Measurements from ENCODE around the gene AADACL4. TPM values are rescaled to one million over a fixed set of nuclear protein-coding genes. Genes with fewer than 3 reads are reported as not detected.

Gene AADACL4
- total and polyA plus RNA-seq, 10 of the 15 experiments (the other 5 are each of a cell fraction or from before 2014, with no cell fraction given), result not detected

DNA sequence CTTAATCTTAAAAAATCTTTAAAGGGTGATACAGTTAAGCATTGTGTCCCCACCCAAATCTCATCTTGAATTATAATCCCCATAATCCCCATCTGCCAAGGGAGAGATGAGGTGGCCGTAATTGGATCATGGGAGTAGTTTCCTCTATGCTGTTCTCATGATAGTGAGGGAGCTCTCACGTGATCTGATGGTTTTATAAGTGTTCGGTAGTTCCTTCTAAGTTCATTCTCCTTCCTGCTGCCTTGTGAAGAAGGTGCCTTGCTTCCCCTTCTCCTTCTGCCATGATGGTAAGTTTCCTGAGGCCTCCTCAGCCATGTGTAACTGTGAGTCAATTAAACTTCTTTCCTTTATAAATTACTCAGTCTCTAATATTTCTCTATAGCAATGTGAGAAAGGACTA, 36.6 kb upstream of the AADACL4 start:
- intact Hi-C loops (cut with micrococcal nuclease; ENCODE audit: unreplicated experiment), result no loop called here
- no peak for DNase-seq (ENCODE audit: low read depth, low spot score)
- WGBS (ENCODE audit: insufficient coverage, insufficient replicate concordance, low lambda C conversion rate, missing lambda C conversion rate), result 39% methylated on average over 3 of the region's 3 CpGs
- no TSS peak for BruUV-seq (replicated peaks)
- no peak for ATAC-seq
- Histone ChIP-seq H3K79me2 (ENCODE audit: control insufficient read depth, insufficient read depth, low read length) (no peaks in the 10 kb centered on the region), H3K4me3 (no peak overlapping the region), H3K27ac (ENCODE audit: control insufficient read depth, insufficient read depth) (no peak overlapping the region), H3K4me2 (ENCODE audit: control insufficient read depth, insufficient read depth) (no peak overlapping the region), H4K20me1 (ENCODE audit: control insufficient read depth, insufficient read depth) (no peaks in the 10 kb centered on the region), H2AFZ (ENCODE audit: control insufficient read depth, low read depth, low read length) (no peak overlapping the region), H3K27me3 (replicated peaks in 1 of 2; ENCODE audit: control insufficient read depth in 2 of 2, insufficient read depth in 2 of 2, low read length in 1 of 2) (no peaks in the 10 kb centered on the region; a peak in 1 of 4 replicates), H3K4me1 (ENCODE audit: control insufficient read depth, insufficient read depth, low read length) (no peaks in the 10 kb centered on the region), H3K9me3 (replicated peaks; ENCODE audit: control insufficient read depth, insufficient read depth, low read length) (peaks cover 1% of the 10 kb centered on the region; the same call in 2 of the 3 replicates), H3K9ac (ENCODE audit: control insufficient read depth, insufficient read depth, low read length) (no peak overlapping the region), H3K36me3 (ENCODE audit: control insufficient read depth in 2 of 2, insufficient read depth in 2 of 2, low read length in 1 of 2) (no peaks in the 10 kb centered on the region)
- ChIA-PET RAD21 (ENCODE audit: unreplicated experiment) (no interaction called here), CTCF (no interaction called here), SMC1A (ENCODE audit: uncharacterized antibody, unreplicated experiment) (no interaction called here), POLR2A (no interaction called here)
- TF ChIP-seq ESRRA (IDR thresholded peaks at IDR 0.05; ENCODE audit: low read length), result no peak
- TF ChIP-seq CREM (IDR thresholded peaks at IDR 0.05; ENCODE audit: low read depth), result no peak
- TF ChIP-seq SREBF2 (IDR thresholded peaks at IDR 0.05; ENCODE audit: low read length), result no peak
- no peak for TF ChIP-seq HDAC2 (IDR thresholded peaks at IDR 0.05)
- TF ChIP-seq SUZ12 (IDR thresholded peaks at IDR 0.05; ENCODE audit: unreplicated experiment), result no peak
- TF ChIP-seq, protein P1, sequence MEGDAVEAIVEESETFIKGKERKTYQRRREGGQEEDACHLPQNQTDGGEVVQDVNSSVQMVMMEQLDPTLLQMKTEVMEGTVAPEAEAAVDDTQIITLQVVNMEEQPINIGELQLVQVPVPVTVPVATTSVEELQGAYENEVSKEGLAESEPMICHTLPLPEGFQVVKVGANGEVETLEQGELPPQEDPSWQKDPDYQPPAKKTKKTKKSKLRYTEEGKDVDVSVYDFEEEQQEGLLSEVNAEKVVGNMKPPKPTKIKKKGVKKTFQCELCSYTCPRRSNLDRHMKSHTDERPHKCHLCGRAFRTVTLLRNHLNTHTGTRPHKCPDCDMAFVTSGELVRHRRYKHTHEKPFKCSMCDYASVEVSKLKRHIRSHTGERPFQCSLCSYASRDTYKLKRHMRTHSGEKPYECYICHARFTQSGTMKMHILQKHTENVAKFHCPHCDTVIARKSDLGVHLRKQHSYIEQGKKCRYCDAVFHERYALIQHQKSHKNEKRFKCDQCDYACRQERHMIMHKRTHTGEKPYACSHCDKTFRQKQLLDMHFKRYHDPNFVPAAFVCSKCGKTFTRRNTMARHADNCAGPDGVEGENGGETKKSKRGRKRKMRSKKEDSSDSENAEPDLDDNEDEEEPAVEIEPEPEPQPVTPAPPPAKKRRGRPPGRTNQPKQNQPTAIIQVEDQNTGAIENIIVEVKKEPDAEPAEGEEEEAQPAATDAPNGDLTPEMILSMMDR (IDR thresholded peaks at IDR 0.05 in 2 of 3, conservative IDR thresholded peaks at IDR 0.05 in 1 of 3; ENCODE audit: control insufficient read depth in 2 of 3, extremely low read depth in 1 of 3, insufficient read depth in 1 of 3, low read depth in 3 of 3, low read length in 3 of 3), result no peak
- in situ Hi-C loops (cut with MboI), result no loop called here
- no peak for FAIRE-seq

All from GM12878 (cell line).